Lower leg skin (tissue), 4 donors: ENCODE results near the gene ZNF396. TPM values are rescaled to one million over a fixed set of nuclear protein-coding genes. Genes with fewer than 3 reads are reported as not detected.

ENCODE experiments used
- DNase-seq, 2 donors: peaks; one replicate each; pipeline ENCODE4 v3.0.0-alpha.2; 2019; ENCODE audit warnings: low spot score in 2 of 2
- H3K4me3 ChIP-seq: fragments of 200-600 bp; sonication (generic); 2 replicates; pipeline ENCODE4 v1.5.1; 2017; ENCODE audit warnings: mild to moderate bottlenecking, low read depth; ENCODE audit not compliant: poor library complexity, severe bottlenecking
- POLR2A ChIP-seq, 2 donors: fragments of 450-650 bp; IDR thresholded peaks; one replicate each; pipeline ENCODE4 v1.6.1; 2016 to 2017; ENCODE audit warnings: antibody characterized with exemption in 2 of 2, mild to moderate bottlenecking in 1 of 2, moderate library complexity in 1 of 2
- WGBS, 2 donors: methylation state at CpG; one replicate each; pipeline ENCODE4 v1.1.5; 2018; 5-methylcytosine and 5-hydroxymethylcytosine counted together
- intact Hi-C: fragments of 100-400 bp; cut with DNase I; formaldehyde crosslinking; loops from one replicate; pipeline ENCODE4 v1.15.0; 2023; ENCODE audit warnings: low total_unique reads
- total RNA-seq, 4 donors: library from RNA; depleted of rRNA; stranded (reverse); fragments of >200 nt; gene quantifications; one replicate each; pipeline ENCODE4 v1.1.0, GENCODE V29; 2016
- TF ChIP-seq, protein P1 (sequence below), 3 donors: fragments of 450-650 bp; IDR thresholded peaks; one replicate each; pipeline ENCODE4 v1.5.1; 2016; ENCODE audit warnings: antibody characterized with exemption in 3 of 3, mild to moderate bottlenecking in 3 of 3, moderate library complexity in 2 of 3

The ZNF396 gene
- total RNA-seq, 4 donors from 2014 or later: 0.30 to 2.1 (median 1.1) TPM

DNA sequence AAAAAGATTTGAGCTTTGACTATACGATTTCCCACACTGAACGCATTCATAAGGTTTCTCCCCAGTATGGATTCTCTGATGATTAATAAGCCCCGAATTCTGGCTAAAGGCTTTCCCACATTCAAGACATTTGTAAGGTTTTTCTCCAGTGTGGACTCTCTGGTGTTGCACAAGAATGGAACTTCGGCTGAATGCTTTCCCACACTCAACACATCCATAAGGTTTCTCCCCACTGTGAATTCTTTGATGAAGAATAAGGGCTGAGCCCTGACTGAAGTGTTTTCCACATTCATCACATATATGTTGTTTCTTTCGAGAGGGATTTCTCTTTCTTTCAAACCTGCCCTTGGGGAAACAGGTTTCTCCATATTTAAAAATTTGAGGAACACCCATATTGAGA lies 39.9 kb downstream of the ZNF396 start:
- intact Hi-C loops: no loop called here
- H3K4me3 ChIP-seq: no peak overlapping the region
- 84 to 91% methylated on average over 5 of the region's 5 CpGs for WGBS, 2 donors
- no peak for DNase-seq
- TF ChIP-seq, protein P1, sequence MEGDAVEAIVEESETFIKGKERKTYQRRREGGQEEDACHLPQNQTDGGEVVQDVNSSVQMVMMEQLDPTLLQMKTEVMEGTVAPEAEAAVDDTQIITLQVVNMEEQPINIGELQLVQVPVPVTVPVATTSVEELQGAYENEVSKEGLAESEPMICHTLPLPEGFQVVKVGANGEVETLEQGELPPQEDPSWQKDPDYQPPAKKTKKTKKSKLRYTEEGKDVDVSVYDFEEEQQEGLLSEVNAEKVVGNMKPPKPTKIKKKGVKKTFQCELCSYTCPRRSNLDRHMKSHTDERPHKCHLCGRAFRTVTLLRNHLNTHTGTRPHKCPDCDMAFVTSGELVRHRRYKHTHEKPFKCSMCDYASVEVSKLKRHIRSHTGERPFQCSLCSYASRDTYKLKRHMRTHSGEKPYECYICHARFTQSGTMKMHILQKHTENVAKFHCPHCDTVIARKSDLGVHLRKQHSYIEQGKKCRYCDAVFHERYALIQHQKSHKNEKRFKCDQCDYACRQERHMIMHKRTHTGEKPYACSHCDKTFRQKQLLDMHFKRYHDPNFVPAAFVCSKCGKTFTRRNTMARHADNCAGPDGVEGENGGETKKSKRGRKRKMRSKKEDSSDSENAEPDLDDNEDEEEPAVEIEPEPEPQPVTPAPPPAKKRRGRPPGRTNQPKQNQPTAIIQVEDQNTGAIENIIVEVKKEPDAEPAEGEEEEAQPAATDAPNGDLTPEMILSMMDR (IDR thresholded peaks at IDR 0.05): no peak
- no peak for TF ChIP-seq POLR2A (IDR thresholded peaks at IDR 0.05)

DNA sequence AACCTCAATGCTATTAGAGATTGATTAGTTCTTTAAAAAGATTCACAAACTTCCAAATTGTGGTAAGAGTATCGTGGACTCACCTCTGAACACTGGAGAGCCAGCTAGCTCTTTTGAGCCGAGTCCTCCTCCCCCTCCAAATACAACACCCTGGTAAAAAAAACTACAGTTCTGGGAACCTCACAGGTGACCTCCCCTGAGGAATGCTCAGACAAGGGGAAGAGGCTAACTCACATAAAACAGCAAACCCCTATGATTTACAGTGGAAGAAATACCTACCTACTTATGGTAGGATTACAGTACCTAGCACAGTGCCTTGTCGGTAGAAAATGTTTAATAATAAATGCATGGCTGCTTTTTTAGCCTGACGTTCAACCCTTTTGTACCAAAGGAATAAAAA lies 41.3 kb downstream of the ZNF396 start:
- H3K4me3 ChIP-seq: no peak overlapping the region
- DNase-seq: no peak
- no peak for TF ChIP-seq POLR2A (IDR thresholded peaks at IDR 0.05)
- TF ChIP-seq, protein P1 (IDR thresholded peaks at IDR 0.05): no peak
- intact Hi-C loops: no loop called here
- WGBS, 2 donors: 86 to 88% methylated on average over 4 of the region's 4 CpGs

DNA sequence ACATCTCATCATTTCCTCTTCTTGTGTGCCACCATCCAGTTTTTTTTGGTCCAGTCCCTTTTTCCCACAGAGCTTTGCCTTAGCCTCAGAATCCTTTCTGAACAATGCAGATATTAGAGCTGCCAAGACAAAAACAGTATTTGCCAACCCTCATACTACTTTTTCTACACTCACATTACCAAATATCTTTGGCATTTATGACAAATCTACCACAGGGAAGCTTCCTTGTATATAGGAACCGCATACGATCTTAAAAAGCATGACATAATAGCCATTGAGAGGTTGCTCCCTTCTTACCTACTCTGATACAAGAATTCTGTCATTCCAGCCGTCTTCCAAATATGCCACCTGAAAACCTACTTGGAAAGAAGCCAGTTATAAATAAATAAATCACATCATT lies 42.3 kb downstream of the ZNF396 start:
- no peak overlapping the region for H3K4me3 ChIP-seq
- no peak for DNase-seq
- no peak for TF ChIP-seq POLR2A (IDR thresholded peaks at IDR 0.05)
- TF ChIP-seq, protein P1 (IDR thresholded peaks at IDR 0.05): no peak
- intact Hi-C loops: no loop called here
- WGBS, 2 donors: 72 to 74% methylated on average over 3 of the region's 3 CpGs

DNA sequence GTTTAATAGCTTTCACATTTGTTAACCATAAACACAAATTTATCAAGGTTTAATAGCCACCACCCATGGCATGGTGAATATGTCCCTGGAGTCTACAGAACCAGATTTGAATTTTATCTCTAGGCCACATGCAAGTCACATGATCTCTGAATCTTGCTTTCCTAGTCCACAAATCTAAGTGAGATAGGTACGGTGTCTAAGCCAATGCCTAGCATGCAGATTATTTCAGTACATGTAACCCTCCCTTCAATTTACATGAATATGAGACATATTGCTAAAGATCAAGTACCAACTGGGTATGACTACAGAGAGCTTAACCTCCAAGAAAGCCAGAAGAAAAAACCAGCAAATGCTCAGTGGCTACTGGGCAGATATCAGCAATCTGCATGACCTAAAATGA lies 42.9 kb downstream of the ZNF396 start:
- no peak overlapping the region for H3K4me3 ChIP-seq
- TF ChIP-seq POLR2A (IDR thresholded peaks at IDR 0.05): no peak
- TF ChIP-seq, protein P1 (IDR thresholded peaks at IDR 0.05): no peak
- WGBS, 2 donors: 83 to 96% methylated on average over 1 of the region's 1 CpG
- intact Hi-C loops: no loop called here
- no peak for DNase-seq

DNA sequence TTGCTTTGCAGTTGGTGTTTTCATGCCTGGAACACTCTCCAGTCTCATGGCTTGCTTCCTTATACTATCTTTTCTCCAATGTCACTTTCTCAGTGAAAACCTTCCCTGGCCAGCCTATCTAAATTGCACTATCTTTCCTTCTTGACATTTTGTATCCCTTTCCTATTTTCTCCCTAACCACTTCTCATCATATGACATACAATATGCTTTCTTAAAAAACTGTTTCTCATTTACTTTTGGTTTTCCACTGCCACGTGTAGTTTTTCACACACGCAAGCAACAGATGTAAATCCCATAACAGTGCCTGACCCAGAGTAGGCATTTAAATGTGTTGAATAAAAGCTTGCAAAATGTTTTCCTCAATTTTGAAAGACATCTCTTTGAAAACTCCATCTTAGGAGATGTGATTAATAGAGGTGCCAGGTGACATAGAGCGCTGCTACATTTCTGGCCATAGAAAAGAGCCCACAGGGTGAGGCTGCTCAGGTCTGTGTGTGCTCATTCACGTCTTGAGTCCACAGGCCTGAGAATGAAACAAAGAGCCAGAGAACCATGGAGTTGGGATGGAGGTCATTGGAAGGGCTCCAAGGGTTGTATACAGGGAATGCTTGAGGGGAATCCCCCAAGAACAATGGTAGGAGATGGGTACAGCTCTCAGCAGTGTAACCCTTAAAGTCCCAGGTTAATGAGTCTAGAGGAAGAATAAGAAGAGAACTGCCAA lies 45.6 kb downstream of the ZNF396 start:
- WGBS, 2 donors: 71% methylated on average over 4 of the region's 4 CpGs
- intact Hi-C loops: no loop called here
- no peak overlapping the region for H3K4me3 ChIP-seq
- no peak for TF ChIP-seq POLR2A (IDR thresholded peaks at IDR 0.05)
- TF ChIP-seq, protein P1 (IDR thresholded peaks at IDR 0.05): no peak
- DNase-seq: no peak

DNA sequence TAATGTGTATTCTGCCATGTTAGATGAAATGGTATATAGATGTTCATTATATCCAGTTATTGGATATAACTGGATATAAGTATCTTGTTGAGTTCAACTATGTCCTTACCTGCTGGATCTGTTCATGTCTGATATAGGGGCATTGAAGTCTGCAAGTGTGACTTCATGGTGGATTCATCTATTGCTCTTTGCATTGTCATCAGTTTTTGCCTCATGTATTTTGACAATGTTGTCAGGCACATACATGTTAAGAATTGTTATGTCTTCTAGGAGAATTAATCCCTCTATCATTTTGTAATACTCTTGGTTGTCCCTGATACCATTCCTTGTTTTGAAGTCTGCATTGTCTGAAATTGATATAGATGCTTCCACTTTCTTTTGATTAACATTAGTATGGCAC lies 48.3 kb downstream of the ZNF396 start:
- DNase-seq: no peak
- TF ChIP-seq, protein P1 (IDR thresholded peaks at IDR 0.05): no peak
- TF ChIP-seq POLR2A (IDR thresholded peaks at IDR 0.05): no peak
- no peak overlapping the region for H3K4me3 ChIP-seq
- intact Hi-C loops: no loop called here
